Right lobe of liver (tissue), 4 donors: ENCODE measurements around the gene IDI1.

Experiments
- CTCF ChIP-seq, 4 donors: fragments of 200-600 bp in 3 of 4; fragments of 450-650 bp in 1 of 4; IDR thresholded peaks; one replicate each; pipeline versions ENCODE4 v1.5.1 to v1.8.0; 2016 to 2022; ENCODE audit warnings: antibody characterized with exemption in 4 of 4, mild to moderate bottlenecking in 2 of 4
- POLR2A ChIP-seq: fragments of 450-650 bp; IDR thresholded peaks from one replicate; pipeline ENCODE4 v1.6.1; 2017; ENCODE audit warnings: antibody characterized with exemption, mild to moderate bottlenecking
- donor health status: DM: no; HTN: no; CAD: no.
- donor health status: DM: no; HTN: no; CAD: no.
- donor health status: DM: no; HTN: yes; CAD: no.

- TF ChIP-seq CTCF (IDR thresholded peaks at IDR 0.05) (no peak), POLR2A (no peak)
Observed at GRCh38 chr10:1084011-1084950, 35.4 kb upstream of the IDI1 start.
